Type B pancreatic cell (in vitro differentiated cells): ENCODE results near the gene PRKAG3. TPM values are rescaled to one million over a fixed set of nuclear protein-coding genes. Genes with fewer than 3 reads are reported as not detected.

Experiments
- DNase-seq: peaks from one replicate; pipeline ENCODE4 v3.0.0; 2021; ENCODE audit warnings: mixed read lengths; ENCODE audit not compliant: unreplicated experiment; ENCODE audit errors: extremely low spot score
- H3K27ac Mint-ChIP-seq: 2 replicates; pipeline ENCODE4 v1.8.0; 2021; ENCODE audit warnings: mild to moderate bottlenecking, mixed read lengths
- H3K27me3 Mint-ChIP-seq: 2 replicates; pipeline ENCODE4 v1.8.0; 2021; ENCODE audit warnings: mixed read lengths
- H3K36me3 Mint-ChIP-seq: 2 replicates; pipeline ENCODE4 v1.8.0; 2021; ENCODE audit warnings: mixed read lengths
- H3K4me1 Mint-ChIP-seq: one replicate; pipeline ENCODE4 v1.8.0; 2021; ENCODE audit warnings: mixed read lengths; ENCODE audit not compliant: unreplicated experiment
- H3K4me3 Mint-ChIP-seq: 2 replicates; pipeline ENCODE4 v1.8.0; 2021; ENCODE audit warnings: mild to moderate bottlenecking, mixed read lengths
- H3K9me3 Mint-ChIP-seq: 2 replicates; pipeline ENCODE4 v1.8.0; 2021; ENCODE audit warnings: mixed read lengths
- total RNA-seq: library from RNA; stranded (reverse); gene quantifications from 2 replicates; pipeline ENCODE4 v1.2.1, GENCODE V29; 2021; ENCODE audit warnings: low replicate concordance
- TF ChIP-seq, protein P1 (sequence below): fragments of 200-600 bp; sonication (generic); conservative IDR thresholded peaks from 2 replicates; pipeline ENCODE4 v1.5.0; 2021; ENCODE audit warnings: antibody characterized with exemption, mild to moderate bottlenecking

Gene PRKAG3
- total RNA-seq, 1 donor from 2014 or later = not detected

DNA sequence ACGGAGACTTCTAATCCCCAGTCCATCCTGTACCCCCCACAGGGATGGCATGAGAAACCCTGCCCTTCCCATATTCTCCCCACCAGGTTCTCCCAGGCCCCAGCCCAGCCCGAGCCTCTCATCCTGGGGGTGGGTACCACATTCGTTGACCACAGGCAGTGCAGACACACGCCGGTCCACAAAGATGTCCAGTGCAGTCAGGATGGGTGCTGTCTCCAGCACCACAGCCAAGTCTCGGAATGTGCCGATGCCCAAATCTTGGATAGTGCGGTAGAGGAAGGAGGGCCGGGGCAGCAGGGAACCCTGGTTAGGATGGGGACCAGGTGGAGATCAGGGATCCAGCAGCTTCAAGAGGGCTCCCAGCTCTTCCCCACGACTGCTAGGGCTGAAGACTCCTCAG, 4.8 kb downstream of the PRKAG3 start:
- Mint-ChIP-seq H3K27ac (no peak overlapping the region), H3K4me3 (no peak overlapping the region), H3K27me3 (peaks cover 18% of the 10 kb centered on the region), H3K36me3 (no peaks in the 10 kb centered on the region), H3K4me1 (no peaks in the 10 kb centered on the region), H3K9me3 (no peaks in the 10 kb centered on the region)
- DNase-seq = no peak
- TF ChIP-seq, protein P1, sequence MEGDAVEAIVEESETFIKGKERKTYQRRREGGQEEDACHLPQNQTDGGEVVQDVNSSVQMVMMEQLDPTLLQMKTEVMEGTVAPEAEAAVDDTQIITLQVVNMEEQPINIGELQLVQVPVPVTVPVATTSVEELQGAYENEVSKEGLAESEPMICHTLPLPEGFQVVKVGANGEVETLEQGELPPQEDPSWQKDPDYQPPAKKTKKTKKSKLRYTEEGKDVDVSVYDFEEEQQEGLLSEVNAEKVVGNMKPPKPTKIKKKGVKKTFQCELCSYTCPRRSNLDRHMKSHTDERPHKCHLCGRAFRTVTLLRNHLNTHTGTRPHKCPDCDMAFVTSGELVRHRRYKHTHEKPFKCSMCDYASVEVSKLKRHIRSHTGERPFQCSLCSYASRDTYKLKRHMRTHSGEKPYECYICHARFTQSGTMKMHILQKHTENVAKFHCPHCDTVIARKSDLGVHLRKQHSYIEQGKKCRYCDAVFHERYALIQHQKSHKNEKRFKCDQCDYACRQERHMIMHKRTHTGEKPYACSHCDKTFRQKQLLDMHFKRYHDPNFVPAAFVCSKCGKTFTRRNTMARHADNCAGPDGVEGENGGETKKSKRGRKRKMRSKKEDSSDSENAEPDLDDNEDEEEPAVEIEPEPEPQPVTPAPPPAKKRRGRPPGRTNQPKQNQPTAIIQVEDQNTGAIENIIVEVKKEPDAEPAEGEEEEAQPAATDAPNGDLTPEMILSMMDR = no peak

DNA sequence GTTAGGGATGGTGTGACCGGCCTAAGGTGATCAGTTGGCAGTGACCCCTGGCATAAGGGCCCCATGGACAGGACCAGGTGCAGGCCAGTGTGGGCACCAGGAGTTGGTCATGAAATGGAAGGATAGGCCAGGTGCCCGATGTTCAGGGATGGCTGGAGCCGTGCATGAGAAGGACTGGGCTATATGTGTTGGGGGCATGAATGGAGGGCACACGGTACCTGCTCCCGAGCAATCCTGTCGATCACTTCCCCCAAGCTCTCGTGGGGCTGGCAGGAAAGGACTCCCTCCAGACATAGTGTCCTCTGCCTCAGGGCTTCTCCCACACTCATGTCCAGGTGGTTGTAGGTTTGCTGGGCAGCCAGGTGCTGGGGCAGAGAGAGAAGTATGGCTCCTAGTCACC, 7.6 kb downstream of the PRKAG3 start:
- Mint-ChIP-seq H3K36me3 (no peaks in the 10 kb centered on the region), H3K27ac (no peak overlapping the region), H3K4me3 (no peak overlapping the region), H3K9me3 (no peaks in the 10 kb centered on the region), H3K27me3 (peaks cover 10% of the 10 kb centered on the region), H3K4me1 (no peaks in the 10 kb centered on the region)
- TF ChIP-seq, protein P1 = no peak
- no peak for DNase-seq

DNA sequence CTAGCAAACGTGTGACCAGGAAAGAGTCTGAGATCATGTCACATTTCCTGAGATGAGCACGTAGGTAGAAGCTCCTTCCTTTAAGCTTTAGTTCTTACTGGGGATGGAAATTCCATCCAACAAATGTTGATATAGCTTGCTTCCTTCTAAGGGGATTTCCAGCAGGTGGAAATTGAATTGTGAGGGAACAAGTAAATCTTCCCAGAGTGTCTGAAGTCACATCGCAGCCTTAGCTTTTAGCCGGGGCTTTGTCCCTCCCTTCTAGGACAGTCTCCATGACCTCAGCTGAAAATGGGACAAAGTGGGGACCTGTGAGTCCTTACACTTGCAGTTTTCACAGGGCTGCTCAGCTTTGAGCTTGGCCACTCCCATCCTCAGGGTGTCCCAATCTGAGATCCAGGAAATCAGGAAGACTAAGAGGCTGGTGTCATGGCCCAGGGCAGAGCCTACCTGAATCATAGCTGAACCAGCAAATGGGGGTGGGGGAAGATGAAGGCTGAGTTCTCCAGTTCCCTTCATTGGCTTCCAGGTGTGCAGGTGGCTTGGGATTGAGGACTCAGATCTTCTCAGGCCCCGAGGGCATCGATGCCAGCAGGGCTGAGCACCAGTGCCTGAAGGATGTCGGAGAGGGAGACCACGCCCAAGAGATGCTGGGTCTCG, 8.3 kb downstream of the PRKAG3 start:
- Mint-ChIP-seq H3K36me3 (no peaks in the 10 kb centered on the region), H3K9me3 (no peaks in the 10 kb centered on the region), H3K4me1 (no peaks in the 10 kb centered on the region), H3K27me3 (peaks cover 10% of the 10 kb centered on the region), H3K4me3 (no peak overlapping the region), H3K27ac (no peak overlapping the region)
- DNase-seq = no peak
- TF ChIP-seq, protein P1 = no peak

DNA sequence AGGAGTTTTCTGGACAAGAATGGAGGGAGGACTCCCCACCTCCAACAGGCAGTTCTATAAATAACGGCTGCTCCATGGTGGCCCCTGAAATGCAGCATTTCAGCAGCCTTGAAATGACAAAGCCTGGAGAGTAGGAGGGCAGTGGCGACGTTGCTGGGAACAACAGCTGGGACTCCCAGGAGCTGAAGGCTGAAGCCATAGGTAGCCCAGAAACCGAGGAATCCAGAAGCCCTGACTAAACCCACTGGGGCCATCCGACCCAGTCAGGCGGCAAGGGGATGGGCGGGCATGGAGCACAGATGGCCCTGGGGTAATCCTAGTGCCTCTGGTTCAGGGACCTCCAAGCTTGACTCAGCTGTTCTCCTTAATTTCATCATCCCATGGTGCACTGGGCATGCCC, 9.0 kb downstream of the PRKAG3 start:
- Mint-ChIP-seq H3K27me3 (peaks cover 8% of the 10 kb centered on the region), H3K36me3 (no peaks in the 10 kb centered on the region), H3K4me1 (no peaks in the 10 kb centered on the region), H3K27ac (no peak overlapping the region), H3K9me3 (no peaks in the 10 kb centered on the region), H3K4me3 (no peak overlapping the region)
- DNase-seq = no peak
- TF ChIP-seq, protein P1 = no peak

DNA sequence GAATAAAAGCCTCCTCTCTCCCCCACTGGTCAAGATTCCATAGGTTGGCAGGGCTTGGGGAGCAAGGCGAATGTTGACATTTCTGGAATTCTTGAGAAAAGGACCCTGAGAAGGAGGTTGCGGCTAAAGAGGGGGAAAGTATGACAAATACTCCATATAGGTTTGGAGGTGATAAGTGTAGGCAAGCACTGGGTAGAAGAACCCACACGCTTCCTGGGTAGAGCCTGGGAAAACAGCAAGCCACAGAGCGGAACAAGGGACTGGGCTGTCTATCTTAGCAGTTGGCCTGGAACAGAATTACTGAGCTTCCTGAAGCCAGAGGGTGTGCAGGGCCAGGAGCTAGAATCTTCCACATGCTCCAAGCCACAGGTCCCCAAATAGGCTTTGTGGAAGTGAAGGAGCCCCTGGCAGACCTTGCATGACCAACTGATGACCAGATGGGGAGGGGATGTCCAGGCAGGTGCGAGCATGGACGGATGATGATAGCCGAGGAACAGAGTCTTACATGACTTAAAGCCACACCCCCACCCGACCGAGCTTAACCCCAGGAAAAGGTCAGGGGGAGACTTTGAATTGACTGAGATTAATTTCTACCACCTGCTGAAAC, 9.9 kb downstream of the PRKAG3 start:
- Mint-ChIP-seq H3K4me3 (no peak overlapping the region), H3K9me3 (no peaks in the 10 kb centered on the region), H3K4me1 (no peaks in the 10 kb centered on the region), H3K27me3 (no peaks in the 10 kb centered on the region), H3K27ac (no peak overlapping the region), H3K36me3 (peaks cover 1% of the 10 kb centered on the region)
- no peak for DNase-seq
- TF ChIP-seq, protein P1 = no peak
